ENCODE results near the gene MYBBP1A. TPM values are rescaled to one million over a fixed set of nuclear protein-coding genes. Genes with fewer than 3 reads are reported as not detected.

The MYBBP1A gene
- total and polyA plus RNA-seq, 2 experiments from 2014 or later: 70.7 to 213 TPM

DNA sequence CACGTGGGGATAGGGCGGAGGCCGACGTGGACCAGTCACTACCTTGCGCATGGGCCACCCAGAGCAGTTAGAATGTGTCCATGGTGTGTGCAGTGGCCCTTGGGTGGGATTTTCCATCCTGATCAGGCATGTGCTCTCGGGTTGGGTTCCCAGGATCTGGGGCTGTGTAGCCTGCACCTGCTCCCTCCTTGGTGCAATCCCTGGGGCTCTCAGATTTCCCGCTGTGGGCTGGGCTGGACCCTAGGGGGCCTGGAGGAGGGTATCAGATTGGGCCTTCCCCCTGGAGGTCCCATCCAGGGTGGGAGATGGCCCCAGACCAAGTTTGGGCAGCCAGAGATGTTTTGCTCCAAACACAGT is 30.4 kb upstream of the MYBBP1A start (continued):
- no peak for TF ChIP-seq ZNF462 (CRISPR knock-in tag; IDR thresholded peaks at IDR 0.05)
- no peak for TF ChIP-seq NANOG (IDR thresholded peaks at IDR 0.05; ENCODE audit: borderline replicate concordance)
- no peak for TF ChIP-seq ZNF331 (CRISPR knock-in tag; IDR thresholded peaks at IDR 0.05; ENCODE audit: low read depth)
- no peak for TF ChIP-seq JUNB (IDR thresholded peaks at IDR 0.05; ENCODE audit: unreplicated experiment)

DNA sequence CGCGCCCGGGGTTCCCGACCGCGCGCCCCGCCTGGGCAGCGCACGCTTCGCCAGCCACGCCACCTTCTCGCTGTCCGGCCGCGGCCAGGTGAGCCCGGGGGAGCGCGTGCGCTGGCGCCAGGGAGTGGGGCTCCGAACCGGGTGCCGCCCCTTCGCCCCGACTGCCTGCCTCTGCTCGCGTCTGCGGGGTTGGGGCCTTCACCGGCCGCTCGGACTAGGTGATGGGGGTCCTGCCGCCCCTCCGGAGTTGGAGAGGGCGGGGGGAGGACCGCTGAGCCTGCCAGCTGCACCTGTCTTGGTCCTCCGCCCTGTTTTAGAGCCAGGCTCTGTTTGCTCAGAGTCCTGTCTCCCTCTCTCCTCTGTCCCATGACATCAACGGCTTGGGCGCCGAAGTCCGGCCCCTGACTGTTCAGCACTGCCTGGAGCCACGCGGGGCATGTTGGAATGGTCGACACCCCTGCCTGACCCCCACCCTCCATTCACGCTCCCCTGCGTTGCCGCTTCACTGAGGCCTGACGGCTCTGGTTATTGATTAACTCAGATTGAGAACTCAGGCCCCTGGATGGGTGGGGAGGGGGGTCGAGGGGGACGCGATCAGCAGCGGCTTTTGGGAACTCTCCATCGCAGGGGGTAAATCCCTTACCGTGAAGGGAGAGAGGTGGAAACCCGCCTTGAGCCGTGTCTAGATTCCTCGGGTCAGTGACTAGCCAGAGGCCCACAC is 29.9 kb upstream of the MYBBP1A start:
- Mint-ChIP-seq H3K27me3 (ENCODE audit: insufficient read depth, low read depth, poor library complexity) (peaks cover 46% of the 10 kb centered on the region), H3K4me3 (peak overlapping the region; percentile 73), H3K36me3 (ENCODE audit: low read depth) (no peaks in the 10 kb centered on the region), H3K9me3 (no peaks in the 10 kb centered on the region; the same call in 2 of the 3 replicates), H3K4me1 (peaks cover 29% of the 10 kb centered on the region), H3K27ac (no peak overlapping the region)
- Histone ChIP-seq H3K27me3 (ENCODE audit: insufficient read depth) (peaks cover 39% of the 10 kb centered on the region), H2AFZ (peak overlapping the region; percentile 98), H3F3A (replicated peaks; ENCODE audit: low read depth) (no peaks in the 10 kb centered on the region), H3K4me3 (peak overlapping the region; percentile 74), H3K4me1 (ENCODE audit: insufficient read depth) (peaks cover 9% of the 10 kb centered on the region), H3K79me2 (replicated peaks; ENCODE audit: insufficient read depth) (no peaks in the 10 kb centered on the region), H3K27ac (ENCODE audit: low read depth) (no peak overlapping the region), H3K9me2 (ENCODE audit: insufficient read depth) (no peaks in the 10 kb centered on the region), H3K36me3 (ENCODE audit: insufficient read depth) (no peaks in the 10 kb centered on the region), H3K4me2 (peak overlapping the region; percentile 94), H4K20me1 (replicated peaks; ENCODE audit: insufficient read depth) (no peaks in the 10 kb centered on the region)
- peak; percentile 11 for ATAC-seq
- TF ChIP-seq REST (IDR thresholded peaks at IDR 0.05; ENCODE audit: unreplicated experiment) (no peak), EZH2 (IDR thresholded peaks at IDR 0.05; ENCODE audit: low read depth, unreplicated experiment) (peak; percentile 40)
- peak; percentile 52 for DNase-seq (ENCODE audit: low spot score)
